Loucy (cell line): Measurements from ENCODE around the gene KLF2.

Source experiments
- EZH2phosphoT487 ChIP-seq: fragments of 200-600 bp; IDR thresholded peaks from 2 replicates; pipeline ENCODE4 v1.6.1; 2018; ENCODE audit warnings: antibody characterized with exemption, mild to moderate bottlenecking, moderate library complexity, borderline replicate concordance
- TF ChIP-seq, protein P1 (sequence below): fragments of 200-600 bp; sonication (generic); conservative IDR thresholded peaks from 2 replicates; pipeline ENCODE4 v1.5.1; 2014; ENCODE audit warnings: mild to moderate bottlenecking, antibody characterized with exemption, low read length

DNA sequence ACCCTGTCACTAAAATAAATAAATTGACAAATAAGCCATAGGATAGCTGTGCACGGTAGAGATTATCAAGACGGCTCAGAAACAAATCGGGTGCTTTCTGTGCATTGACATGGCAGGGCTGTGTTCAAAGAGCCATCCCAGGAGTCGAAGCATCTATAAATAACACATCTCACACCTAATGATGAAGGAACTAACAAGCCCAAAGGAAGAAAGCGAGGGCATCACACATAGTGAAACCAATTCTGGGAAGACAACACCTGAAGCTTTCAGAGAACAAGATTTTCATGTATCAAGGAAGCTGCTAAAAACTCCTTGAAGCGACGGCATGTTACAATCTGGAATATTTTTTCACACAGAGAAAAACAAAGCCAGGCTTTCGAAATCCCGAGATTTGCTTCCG lies 36.1 kb downstream of the KLF2 start:
- TF ChIP-seq, protein P1, sequence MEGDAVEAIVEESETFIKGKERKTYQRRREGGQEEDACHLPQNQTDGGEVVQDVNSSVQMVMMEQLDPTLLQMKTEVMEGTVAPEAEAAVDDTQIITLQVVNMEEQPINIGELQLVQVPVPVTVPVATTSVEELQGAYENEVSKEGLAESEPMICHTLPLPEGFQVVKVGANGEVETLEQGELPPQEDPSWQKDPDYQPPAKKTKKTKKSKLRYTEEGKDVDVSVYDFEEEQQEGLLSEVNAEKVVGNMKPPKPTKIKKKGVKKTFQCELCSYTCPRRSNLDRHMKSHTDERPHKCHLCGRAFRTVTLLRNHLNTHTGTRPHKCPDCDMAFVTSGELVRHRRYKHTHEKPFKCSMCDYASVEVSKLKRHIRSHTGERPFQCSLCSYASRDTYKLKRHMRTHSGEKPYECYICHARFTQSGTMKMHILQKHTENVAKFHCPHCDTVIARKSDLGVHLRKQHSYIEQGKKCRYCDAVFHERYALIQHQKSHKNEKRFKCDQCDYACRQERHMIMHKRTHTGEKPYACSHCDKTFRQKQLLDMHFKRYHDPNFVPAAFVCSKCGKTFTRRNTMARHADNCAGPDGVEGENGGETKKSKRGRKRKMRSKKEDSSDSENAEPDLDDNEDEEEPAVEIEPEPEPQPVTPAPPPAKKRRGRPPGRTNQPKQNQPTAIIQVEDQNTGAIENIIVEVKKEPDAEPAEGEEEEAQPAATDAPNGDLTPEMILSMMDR: no peak
- no peak for TF ChIP-seq EZH2phosphoT487
